Measurements from ENCODE around the gene NEUROD6. TPM values are rescaled to one million over a fixed set of nuclear protein-coding genes. Genes with fewer than 3 reads are reported as not detected.
A peak's percentile ranks its signal among the peaks of the same experiment; 100 is the strongest.

The NEUROD6 gene
- total RNA-seq, 2 experiments from 2014 or later = not detected

DNA sequence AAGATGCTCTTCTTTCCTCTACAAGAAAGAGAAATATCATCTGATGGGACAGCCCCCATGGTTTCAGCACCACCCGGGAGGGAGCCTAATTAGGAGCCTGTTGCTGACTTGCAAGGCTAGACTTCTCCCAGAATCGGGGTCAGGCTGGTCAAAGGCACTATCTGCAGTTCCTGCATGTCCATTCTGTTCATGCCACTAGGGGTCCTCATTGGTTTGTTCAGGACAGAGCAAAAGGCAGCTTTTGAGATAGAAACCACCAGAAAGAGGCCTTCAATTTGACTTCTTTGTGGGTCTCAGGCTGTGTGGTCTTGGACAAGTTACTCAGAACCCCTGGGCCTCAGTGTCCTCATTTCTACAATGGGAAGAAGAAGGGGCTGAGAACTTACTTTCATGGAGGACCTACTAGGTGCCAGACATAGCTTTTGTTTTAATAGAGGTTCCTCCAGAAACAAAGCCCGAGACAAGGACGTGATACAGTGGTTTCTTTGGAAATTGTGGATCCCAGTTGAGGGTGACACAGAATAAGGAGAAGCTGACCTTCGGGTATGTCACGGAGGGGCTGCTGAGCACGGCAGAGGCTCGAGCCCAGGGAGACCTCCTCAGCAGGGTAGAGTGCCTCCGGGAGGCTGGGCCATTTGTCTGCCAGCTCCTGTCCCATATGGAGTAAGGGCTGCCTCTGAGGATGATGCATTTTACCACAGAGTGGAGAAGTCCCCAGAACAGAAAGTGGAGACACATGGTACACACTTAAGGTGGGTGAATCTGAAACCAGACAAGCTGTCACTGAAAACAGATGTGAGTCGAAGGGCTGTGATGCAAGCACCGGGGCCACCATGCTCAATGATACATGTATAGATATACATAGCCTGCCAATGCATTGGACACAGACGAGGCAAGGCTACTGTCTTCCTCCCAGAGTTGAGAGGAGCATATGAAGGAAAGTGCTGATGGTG lies 33.1 kb upstream of the NEUROD6 start:
- CTCF ChIA-PET = no interaction called here
- POLR2A ChIA-PET = no interaction called here
- Histone ChIP-seq H3K27me3 (ENCODE audit: control insufficient read depth in 1 of 2, insufficient read depth in 2 of 2, low read length in 2 of 2) (no peaks in the 10 kb centered on the region), H3K4me3 (ENCODE audit: low read length) (no peak overlapping the region), H3K9me3 (ENCODE audit: control insufficient read depth in 1 of 2, insufficient read depth in 1 of 2, low read length in 2 of 2) (peaks cover 0 to 4% of the 10 kb centered on the region in 2 experiments), H3K27ac (ENCODE audit: low read depth in 1 of 2, low read length in 2 of 2) (no peak overlapping the region), H3K36me3 (ENCODE audit: insufficient read depth, low read length) (no peaks in the 10 kb centered on the region), H3K4me1 (ENCODE audit: insufficient read depth, low read length) (no peaks in the 10 kb centered on the region)
- Mint-ChIP-seq H3K27me3 (no peaks in the 10 kb centered on the region), H3K27ac (no peak overlapping the region), H3K36me3 (ENCODE audit: low read depth) (no peaks in the 10 kb centered on the region), H3K9me3 (no peaks in the 10 kb centered on the region), H3K4me3 (no peak overlapping the region), H3K4me1 (ENCODE audit: low read depth) (no peaks in the 10 kb centered on the region)
- TF ChIP-seq, protein P1, sequence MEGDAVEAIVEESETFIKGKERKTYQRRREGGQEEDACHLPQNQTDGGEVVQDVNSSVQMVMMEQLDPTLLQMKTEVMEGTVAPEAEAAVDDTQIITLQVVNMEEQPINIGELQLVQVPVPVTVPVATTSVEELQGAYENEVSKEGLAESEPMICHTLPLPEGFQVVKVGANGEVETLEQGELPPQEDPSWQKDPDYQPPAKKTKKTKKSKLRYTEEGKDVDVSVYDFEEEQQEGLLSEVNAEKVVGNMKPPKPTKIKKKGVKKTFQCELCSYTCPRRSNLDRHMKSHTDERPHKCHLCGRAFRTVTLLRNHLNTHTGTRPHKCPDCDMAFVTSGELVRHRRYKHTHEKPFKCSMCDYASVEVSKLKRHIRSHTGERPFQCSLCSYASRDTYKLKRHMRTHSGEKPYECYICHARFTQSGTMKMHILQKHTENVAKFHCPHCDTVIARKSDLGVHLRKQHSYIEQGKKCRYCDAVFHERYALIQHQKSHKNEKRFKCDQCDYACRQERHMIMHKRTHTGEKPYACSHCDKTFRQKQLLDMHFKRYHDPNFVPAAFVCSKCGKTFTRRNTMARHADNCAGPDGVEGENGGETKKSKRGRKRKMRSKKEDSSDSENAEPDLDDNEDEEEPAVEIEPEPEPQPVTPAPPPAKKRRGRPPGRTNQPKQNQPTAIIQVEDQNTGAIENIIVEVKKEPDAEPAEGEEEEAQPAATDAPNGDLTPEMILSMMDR (IDR thresholded peaks at IDR 0.05) = no peak
- intact Hi-C loops (cut with DNase I, micrococcal nuclease) = no loop called here
- ATAC-seq (ENCODE audit: poor library complexity) (no peak), DNase-seq (peak in 1 of 14 experiments; percentile 2)

DNA sequence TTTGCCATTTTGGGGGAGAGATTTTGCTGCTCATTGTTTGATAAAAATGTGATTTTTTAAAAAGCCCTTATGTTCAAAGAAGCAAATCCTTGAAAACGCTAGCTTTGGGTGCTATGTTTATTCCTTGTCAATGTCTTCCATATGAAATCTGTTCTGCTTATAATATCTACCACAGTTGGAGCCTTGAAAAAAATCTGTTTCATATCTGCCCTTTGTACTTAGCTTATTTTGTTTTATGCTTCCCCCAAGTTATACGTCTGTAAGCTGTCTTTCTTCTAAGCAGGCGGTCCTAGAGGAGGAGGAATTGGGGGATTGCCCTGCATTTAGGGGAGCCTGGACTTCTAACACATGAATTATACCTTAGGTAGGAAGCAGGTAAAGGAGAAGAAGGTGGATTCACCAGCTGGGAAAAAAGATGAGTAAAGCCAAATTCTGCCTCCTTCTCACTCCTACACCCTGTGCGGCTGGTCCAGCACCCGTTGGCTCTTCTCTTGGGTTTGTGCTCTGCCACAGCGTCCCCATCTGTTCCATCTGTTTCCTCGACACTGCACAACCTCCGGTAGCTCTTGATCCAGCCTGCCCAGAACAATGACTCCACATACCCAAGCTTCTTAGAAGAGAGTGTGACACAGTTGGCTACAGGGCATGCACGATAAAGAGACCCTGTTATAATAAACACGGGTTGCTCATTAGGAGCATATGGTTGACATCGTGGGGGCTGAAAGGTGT lies 31.9 kb upstream of the NEUROD6 start:
- ATAC-seq (ENCODE audit: poor library complexity) = no peak
- Mint-ChIP-seq H3K4me3 (no peak overlapping the region), H3K27ac (no peak overlapping the region), H3K4me1 (ENCODE audit: low read depth) (no peaks in the 10 kb centered on the region), H3K36me3 (ENCODE audit: low read depth) (no peaks in the 10 kb centered on the region), H3K9me3 (no peaks in the 10 kb centered on the region), H3K27me3 (no peaks in the 10 kb centered on the region)
- DNase-seq = no peak
- intact Hi-C loops (cut with DNase I, micrococcal nuclease) = no loop called here
- TF ChIP-seq, protein P1 (IDR thresholded peaks at IDR 0.05) = no peak
- Histone ChIP-seq H3K4me3 (ENCODE audit: low read length) (no peak overlapping the region), H3K4me1 (ENCODE audit: insufficient read depth, low read length) (no peaks in the 10 kb centered on the region), H3K36me3 (ENCODE audit: insufficient read depth, low read length) (no peaks in the 10 kb centered on the region), H3K27ac (ENCODE audit: low read depth in 1 of 2, low read length in 2 of 2) (no peak overlapping the region), H3K27me3 (ENCODE audit: control insufficient read depth in 1 of 2, insufficient read depth in 2 of 2, low read length in 2 of 2) (no peaks in the 10 kb centered on the region), H3K9me3 (ENCODE audit: control insufficient read depth in 1 of 2, insufficient read depth in 1 of 2, low read length in 2 of 2) (peaks cover 0 to 4% of the 10 kb centered on the region in 2 experiments)
- CTCF ChIA-PET = no interaction called here
- POLR2A ChIA-PET = no interaction called here

DNA sequence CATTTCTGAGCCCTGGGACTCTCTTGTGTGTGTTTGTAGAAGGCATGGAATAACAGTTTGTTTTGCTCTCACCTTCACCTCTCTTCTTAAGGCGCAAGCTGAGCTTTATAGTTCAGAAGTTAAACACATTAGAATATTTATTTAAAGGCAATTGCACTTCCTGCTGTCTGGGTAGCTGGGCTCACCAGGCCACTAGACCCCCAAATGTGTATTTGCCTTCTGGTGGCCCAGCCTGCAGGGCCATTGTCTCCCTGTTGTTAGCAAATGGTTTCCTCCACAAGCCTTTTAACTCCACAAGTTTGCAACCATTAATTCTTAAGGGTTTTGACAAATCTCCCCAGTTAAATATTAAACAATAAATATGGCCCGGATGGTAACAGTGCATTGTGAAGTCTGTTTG lies 31.1 kb upstream of the NEUROD6 start:
- no peak for DNase-seq
- Mint-ChIP-seq H3K4me3 (no peak overlapping the region), H3K27ac (no peak overlapping the region), H3K4me1 (ENCODE audit: low read depth) (no peaks in the 10 kb centered on the region), H3K9me3 (no peaks in the 10 kb centered on the region), H3K36me3 (ENCODE audit: low read depth) (no peaks in the 10 kb centered on the region), H3K27me3 (no peaks in the 10 kb centered on the region)
- Histone ChIP-seq H3K4me1 (ENCODE audit: insufficient read depth, low read length) (no peaks in the 10 kb centered on the region), H3K27ac (ENCODE audit: low read depth in 1 of 2, low read length in 2 of 2) (no peak overlapping the region), H3K4me3 (ENCODE audit: low read length) (no peak overlapping the region), H3K36me3 (ENCODE audit: insufficient read depth, low read length) (no peaks in the 10 kb centered on the region), H3K27me3 (ENCODE audit: control insufficient read depth in 1 of 2, insufficient read depth in 2 of 2, low read length in 2 of 2) (no peaks in the 10 kb centered on the region), H3K9me3 (ENCODE audit: control insufficient read depth in 1 of 2, insufficient read depth in 1 of 2, low read length in 2 of 2) (peaks cover 0 to 3% of the 10 kb centered on the region in 2 experiments)
- POLR2A ChIA-PET = no interaction called here
- CTCF ChIA-PET = no interaction called here
- ATAC-seq (ENCODE audit: poor library complexity) = no peak
- TF ChIP-seq, protein P1 (IDR thresholded peaks at IDR 0.05) = no peak
- intact Hi-C loops (cut with DNase I, micrococcal nuclease) = no loop called here

All from CD4-positive, alpha-beta T cell (primary cell).